Jurkat, Clone E6-1 (cell line): Measurements from ENCODE around the gene SOX9. TPM values are rescaled to one million over a fixed set of nuclear protein-coding genes. Genes with fewer than 3 reads are reported as not detected.

Experiments used
- DNase-seq: peaks from one replicate; pipeline ENCODE4 v3.0.0-alpha.2; 2011; ENCODE audit warnings: low read depth, low spot score
- H3K4me3 ChIP-seq: 2 replicates; pipeline ENCODE4 v1.5.1; 2011; ENCODE audit warnings: mild to moderate bottlenecking, low read length, control low read depth, moderate library complexity
- polyA plus RNA-seq: library from polyadenylated mRNA; unstranded; fragments of >200 nt; gene quantifications from one replicate; pipeline ENCODE4 v1.2.1, GENCODE V29; 2012; ENCODE audit warnings: missing spikeins; ENCODE audit not compliant: insufficient read length, insufficient read depth

The SOX9 gene
- polyA plus RNA-seq = not detected

- no peak within 1 kb of the TSS for H3K4me3 ChIP-seq
- DNase-seq = no peak
These were observed at the start of gene SOX9 for GRCh38 chr17:72120642-72121163. Gene SOX9, plus strand, starts transcription at chr17:72121020. Its CDS starts 372 bp downstream, at chr17:72121392.

DNA sequence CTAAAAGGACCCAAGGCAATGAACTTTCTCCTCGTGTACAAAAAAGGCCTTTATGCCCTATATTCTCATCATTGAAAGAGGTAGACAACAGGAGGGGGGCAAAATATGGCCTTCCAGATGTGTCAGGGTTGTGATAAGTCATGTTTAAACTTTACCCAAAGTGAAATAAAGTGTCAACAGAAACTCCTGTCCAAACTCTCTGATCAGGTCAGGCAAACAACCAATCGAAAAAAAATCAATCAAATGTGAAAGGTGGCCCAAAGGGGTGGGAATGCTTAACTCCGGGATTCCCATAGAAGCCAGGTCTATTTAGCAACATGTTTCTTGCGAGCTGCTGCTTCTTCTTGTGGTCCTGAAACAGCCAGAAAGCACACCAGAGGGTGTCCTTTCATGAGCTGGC is 49.5 kb upstream of the SOX9 start:
- no peak for DNase-seq

DNA sequence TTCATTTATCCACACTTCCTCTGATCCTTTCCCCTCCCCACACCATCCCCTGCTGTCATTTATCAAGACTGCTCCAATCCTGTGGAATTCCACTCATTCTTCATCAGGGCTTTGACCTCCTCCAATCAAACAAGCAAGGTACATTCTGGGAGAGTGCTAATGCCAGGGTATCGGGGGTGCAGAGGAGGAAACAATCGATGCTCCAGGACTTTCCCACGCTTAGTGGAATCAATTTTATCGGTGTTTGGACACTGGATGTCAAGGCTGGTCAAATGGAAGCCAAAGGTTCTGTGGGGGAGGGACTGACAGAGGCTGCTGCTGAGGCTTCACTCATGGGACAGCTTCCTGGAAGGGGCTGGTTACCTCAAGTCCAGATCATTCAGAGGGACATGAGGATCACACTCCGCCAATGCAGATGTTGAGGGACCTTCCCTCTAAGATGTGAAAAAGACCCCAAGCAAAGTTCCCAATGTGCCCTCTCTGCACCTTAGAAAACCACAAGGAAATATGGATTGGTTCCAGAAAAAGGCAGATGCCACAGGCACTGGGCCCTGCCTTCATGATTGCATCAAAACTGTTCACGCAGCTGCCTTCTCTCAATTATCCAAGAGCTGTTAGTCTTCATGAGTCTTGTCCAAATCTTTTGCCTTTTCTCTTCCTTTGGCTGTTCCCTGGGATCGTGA is 44.7 kb upstream of the SOX9 start:
- no peak for DNase-seq
- no peak overlapping the region for H3K4me3 ChIP-seq

More for the DNA sequence above, 49.5 kb upstream of the SOX9 start:
- H3K4me3 ChIP-seq = no peak overlapping the region

- DNase-seq = no peak
- no peak overlapping the region for H3K4me3 ChIP-seq
These were observed 44.2 kb upstream of the SOX9 start for GRCh38 chr17:72076678-72077030.

GRCh38 chr17:72077326-72077960 is 43.4 kb upstream of the SOX9 start:
- H3K4me3 ChIP-seq = no peak overlapping the region
- DNase-seq = no peak

DNA sequence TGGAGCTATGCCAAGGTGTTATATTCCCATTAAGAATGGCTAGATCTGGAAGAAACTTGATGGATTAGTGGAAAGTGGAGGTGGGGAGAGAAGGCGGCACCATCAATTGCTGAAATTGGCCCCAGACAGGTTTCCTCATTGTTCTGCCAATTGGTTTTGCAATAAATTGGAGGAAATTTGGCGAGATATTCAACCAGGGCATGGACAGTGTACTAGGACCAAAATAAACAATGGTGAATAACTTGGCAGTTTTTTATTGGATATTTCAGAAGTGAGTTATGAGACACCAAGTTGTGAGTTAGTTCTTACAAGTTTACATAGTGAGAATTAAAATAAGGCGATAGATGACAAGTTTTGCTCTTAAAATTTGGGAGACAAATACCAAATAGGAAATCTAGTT is 41.1 kb upstream of the SOX9 start:
- DNase-seq = no peak

DNA sequence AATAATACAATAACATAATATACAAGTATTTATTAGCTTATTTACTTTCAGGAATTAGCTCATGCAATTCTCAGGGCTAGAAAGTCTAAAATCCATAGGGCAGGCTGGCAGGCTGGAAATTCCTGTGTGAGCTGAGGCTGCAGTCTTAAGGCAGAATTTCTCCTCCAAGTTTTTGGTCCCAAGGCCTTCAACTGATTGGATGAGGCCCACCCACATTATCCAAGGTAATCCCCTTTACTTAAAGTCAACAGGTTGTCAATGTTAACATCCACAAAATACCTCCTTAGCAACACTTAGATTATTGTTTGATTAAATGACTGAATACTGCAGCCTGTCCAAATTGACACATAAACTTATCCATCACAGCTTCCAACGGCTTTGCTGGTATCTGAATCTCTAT is 32.9 kb upstream of the SOX9 start:
- no peak overlapping the region for H3K4me3 ChIP-seq
- DNase-seq = no peak

More for the DNA sequence above, 41.1 kb upstream of the SOX9 start:
- no peak overlapping the region for H3K4me3 ChIP-seq

GRCh38 chr17:72089453-72089987 is 31.3 kb upstream of the SOX9 start:
- no peak overlapping the region for H3K4me3 ChIP-seq
- DNase-seq = no peak

GRCh38 chr17:72090108-72090507 is 30.7 kb upstream of the SOX9 start:
- no peak for DNase-seq

DNA sequence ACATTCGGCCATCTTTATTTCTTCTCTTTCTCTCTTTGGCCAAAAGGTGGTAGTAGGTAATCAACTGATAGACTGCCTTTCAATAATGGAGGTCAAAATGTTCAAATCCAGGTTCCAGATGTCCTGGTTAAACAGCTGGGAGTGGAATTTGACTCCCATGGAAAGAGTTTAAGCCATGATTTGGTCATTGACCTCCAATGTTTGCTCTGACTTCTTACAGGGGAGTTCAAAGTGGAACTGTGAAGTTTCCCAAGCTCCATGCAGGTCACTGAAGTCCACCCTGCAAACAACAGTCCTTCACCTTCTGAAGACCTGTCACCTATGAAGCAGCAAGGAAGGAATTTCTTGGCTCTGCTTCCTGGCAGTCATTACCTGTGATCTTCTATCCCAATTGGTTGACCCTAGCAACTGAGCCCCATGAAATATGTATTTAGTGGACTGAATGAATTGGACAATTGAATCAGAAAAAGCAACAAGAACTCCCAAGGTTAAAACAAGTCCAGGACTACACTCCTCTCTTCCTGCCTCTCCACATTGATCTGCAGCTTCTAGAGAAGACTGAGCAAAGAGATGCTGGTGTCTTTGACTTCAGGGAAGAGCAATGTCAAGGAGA is 28.0 kb upstream of the SOX9 start:
- no peak for DNase-seq
- no peak overlapping the region for H3K4me3 ChIP-seq

More at GRCh38 chr17:72090108-72090507, 30.7 kb upstream of the SOX9 start:
- no peak overlapping the region for H3K4me3 ChIP-seq

GRCh38 chr17:72093707-72094106 is 27.1 kb upstream of the SOX9 start:
- H3K4me3 ChIP-seq = no peak overlapping the region
- DNase-seq = no peak

GRCh38 chr17:72095316-72095715 is 25.5 kb upstream of the SOX9 start:
- DNase-seq = no peak
- H3K4me3 ChIP-seq = no peak overlapping the region

- DNase-seq = no peak
These were observed 23.7 kb upstream of the SOX9 start for GRCh38 chr17:72097144-72097543.

GRCh38 chr17:72099919-72100318 is 20.9 kb upstream of the SOX9 start:
- H3K4me3 ChIP-seq = no peak overlapping the region
- no peak for DNase-seq

More at GRCh38 chr17:72097144-72097543, 23.7 kb upstream of the SOX9 start:
- no peak overlapping the region for H3K4me3 ChIP-seq

- DNase-seq = no peak
- H3K4me3 ChIP-seq = no peak overlapping the region
These were observed 20.4 kb upstream of the SOX9 start for GRCh38 chr17:72100470-72100869.

- DNase-seq = no peak
- no peak overlapping the region for H3K4me3 ChIP-seq
These were observed 19.3 kb upstream of the SOX9 start for GRCh38 chr17:72101526-72101925.

- no peak for DNase-seq
- no peak overlapping the region for H3K4me3 ChIP-seq
These were observed 18.5 kb upstream of the SOX9 start for GRCh38 chr17:72102366-72102765.

- no peak for DNase-seq
These were observed 16.5 kb upstream of the SOX9 start for GRCh38 chr17:72104164-72104862.

GRCh38 chr17:72104863-72105234 is 16.0 kb upstream of the SOX9 start:
- no peak for DNase-seq
- H3K4me3 ChIP-seq = no peak overlapping the region

More at GRCh38 chr17:72104164-72104862, 16.5 kb upstream of the SOX9 start:
- no peak overlapping the region for H3K4me3 ChIP-seq
